Inferior parietal cortex (tissue), 1 donor: ENCODE results near the gene PNPLA2.
A peak's percentile ranks its signal among the peaks of the same experiment; 100 is the strongest.

Experiments
- DNase-seq: peaks from one replicate; pipeline ENCODE4 v3.0.0-alpha.2; 2016; ENCODE audit errors: extremely low spot score

The PNPLA2 gene

GRCh38 chr11:816433-816779 is 2.3 kb upstream of the PNPLA2 start:
- DNase-seq: no peak

GRCh38 chr11:819129-819931 is 616 bp downstream of the PNPLA2 start:
- peak; percentile 81 for DNase-seq

- peak; percentile 57 for DNase-seq
These were observed 1.4 kb downstream of the PNPLA2 start for GRCh38 chr11:819943-820649.

- no peak for DNase-seq
These were observed 2.2 kb downstream of the PNPLA2 start for GRCh38 chr11:820655-821511.

- no peak for DNase-seq
These were observed 3.0 kb downstream of the PNPLA2 start for GRCh38 chr11:821512-822371.

- no peak for DNase-seq
These were observed 5.0 kb downstream of the PNPLA2 start for GRCh38 chr11:823441-824291.

- DNase-seq: no peak
These were observed 5.7 kb downstream of the PNPLA2 start for GRCh38 chr11:824292-824880.

- DNase-seq: no peak
These were observed 6.2 kb downstream of the PNPLA2 start for GRCh38 chr11:824942-825341.

- DNase-seq: no peak
These were observed 6.9 kb downstream of the PNPLA2 start for GRCh38 chr11:825366-826226.

GRCh38 chr11:826227-826621 is 7.5 kb downstream of the PNPLA2 start:
- no peak for DNase-seq

GRCh38 chr11:826836-827145 is 8.1 kb downstream of the PNPLA2 start:
- DNase-seq: no peak

GRCh38 chr11:827146-827896 is 8.6 kb downstream of the PNPLA2 start:
- no peak for DNase-seq

- no peak for DNase-seq
These were observed 9.1 kb downstream of the PNPLA2 start, which contains the start of gene CRACR2B for GRCh38 chr11:827897-828192. TSS of gene CRACR2B (plus strand) at chr11:827919. CDS start at chr11:828608, 689 bp downstream.

GRCh38 chr11:828506-829175 is 9.9 kb downstream of the PNPLA2 start:
- DNase-seq: no peak

GRCh38 chr11:829176-829846 is 10.6 kb downstream of the PNPLA2 start:
- DNase-seq: no peak

GRCh38 chr11:829847-830294 is 11.2 kb downstream of the PNPLA2 start:
- no peak for DNase-seq
